BJ (cell line): Measurements from ENCODE around the gene IVNS1ABP. TPM values are rescaled to one million over a fixed set of nuclear protein-coding genes. Genes with fewer than 3 reads are reported as not detected.

Experiments
- CTCF ChIA-PET: fragments of 350-600 bp; formaldehyde crosslinking; extraction: SDS; loops from one replicate; lab custom pipeline; 2021; ENCODE audit warnings: antibody characterized with exemption, inconsistent platforms; lab: Yijun Ruan, JAX
- POLR2A ChIA-PET: fragments of 300-600 bp; sonication (Branson Sonifier 250); formaldehyde crosslinking; extraction: SDS; loops from one replicate; lab custom pipeline; 2021; ENCODE audit warnings: antibody characterized with exemption; lab: Charles Lee
- DNase-seq: peaks from one replicate; pipeline ENCODE4 v3.0.0-alpha.2; 2011; ENCODE audit warnings: low read depth
- H3K27me3 ChIP-seq: 2 replicates; pipeline ENCODE4 v1.6.0; 2011; ENCODE audit warnings: low read length; ENCODE audit not compliant: control insufficient read depth, insufficient read depth
- H3K36me3 ChIP-seq: 2 replicates; pipeline ENCODE4 v1.5.1; 2011; ENCODE audit warnings: low read length; ENCODE audit not compliant: control insufficient read depth, insufficient read depth
- H3K4me3 ChIP-seq: 2 replicates; pipeline ENCODE4 v1.5.1; 2011; ENCODE audit warnings: low read depth, mild to moderate bottlenecking, control low read depth, low read length
- CTCF ChIP-seq: IDR thresholded peaks from 2 replicates; pipeline ENCODE4 v1.5.1; 2011; ENCODE audit warnings: low read depth, mild to moderate bottlenecking, control low read depth, inconsistent platforms, low read length, moderate library complexity; ENCODE audit not compliant: insufficient read depth
- polyA plus RNA-seq: library from polyadenylated mRNA; depleted of rRNA; stranded (reverse); fragments of >200 nt; gene quantifications from 2 replicates; pipeline ENCODE4 v1.2.3, GENCODE V29; 2011

IVNS1ABP gene
- polyA plus RNA-seq, 1 experiment = 48.1 TPM

GRCh38 chr1:185281245-185281644 lies 35.8 kb downstream of the IVNS1ABP start:
- Histone ChIP-seq H3K27me3 (no peaks in the 10 kb centered on the region), H3K4me3 (no peak overlapping the region), H3K36me3 (no peaks in the 10 kb centered on the region)
- ChIA-PET CTCF (interaction anchor here (1.0 to 1.2 kb wide), 2 partner anchors 36 to 279 kb away, joined by 3 read pairs; no protein-coding TSS in a partner anchor), POLR2A (no interaction called here)
- no peak for TF ChIP-seq CTCF
- DNase-seq = no peak

GRCh38 chr1:185280589-185280988 lies 36.5 kb downstream of the IVNS1ABP start:
- ChIA-PET CTCF (interaction anchor here (1.0 kb wide), 1 partner anchor 36 kb away, joined by 3 read pairs; no protein-coding TSS in a partner anchor), POLR2A (no interaction called here)
- TF ChIP-seq CTCF = no peak
- Histone ChIP-seq H3K27me3 (no peaks in the 10 kb centered on the region), H3K36me3 (no peaks in the 10 kb centered on the region), H3K4me3 (no peak overlapping the region)
- no peak for DNase-seq

- Histone ChIP-seq H3K27me3 (no peaks in the 10 kb centered on the region), H3K4me3 (no peak overlapping the region), H3K36me3 (no peaks in the 10 kb centered on the region)
- no peak for DNase-seq
- POLR2A ChIA-PET = no interaction called here
- TF ChIP-seq CTCF = no peak
- CTCF ChIA-PET = interaction anchor here (0.8 kb wide), 1 partner anchor 19 kb away, joined by 3 read pairs; no protein-coding TSS in a partner anchor
These were observed 37.5 kb downstream of the IVNS1ABP start for GRCh38 chr1:185279571-185279970.

- Histone ChIP-seq H3K27me3 (no peaks in the 10 kb centered on the region), H3K4me3 (no peak overlapping the region), H3K36me3 (no peaks in the 10 kb centered on the region)
- POLR2A ChIA-PET = no interaction called here
- no peak for TF ChIP-seq CTCF
- CTCF ChIA-PET = no interaction called here
- DNase-seq = no peak
These were observed 45.1 kb downstream of the IVNS1ABP start for GRCh38 chr1:185271921-185272320.

- CTCF ChIA-PET = interaction anchor here (0.9 to 1.1 kb wide), 2 partner anchors 8 to 50 kb away, joined by 3 to 4 read pairs; no protein-coding TSS in a partner anchor
- POLR2A ChIA-PET = no interaction called here
- H3K4me3 ChIP-seq = no peak overlapping the region
- DNase-seq = no peak
- TF ChIP-seq CTCF = no peak
- H3K36me3 ChIP-seq = no peaks in the 10 kb centered on the region
- no peaks in the 10 kb centered on the region for H3K27me3 ChIP-seq
These were observed 48.7 kb downstream of the IVNS1ABP start for GRCh38 chr1:185268352-185268751.
